Parathyroid adenoma (tissue), 2 donors: ENCODE data around the gene ZNF605.

Experiments
- H2AFZ ChIP-seq: fragments of 300-600 bp; sonication (generic); one replicate; pipeline ENCODE4 v1.7.0; 2017; ENCODE audit warnings: antibody characterized with exemption, mild to moderate bottlenecking
- H3K27ac ChIP-seq: fragments of 300-600 bp; sonication (generic); one replicate; pipeline ENCODE4 v1.7.0; 2017
- H3K27me3 ChIP-seq: fragments of 300-600 bp; sonication (generic); one replicate; pipeline ENCODE4 v1.7.0; 2017; ENCODE audit warnings: low read length; ENCODE audit not compliant: control insufficient read depth, insufficient read depth
- H3K36me3 ChIP-seq: fragments of 300-600 bp; sonication (generic); one replicate; pipeline ENCODE4 v1.7.0; 2017; ENCODE audit warnings: low read length; ENCODE audit not compliant: control insufficient read depth, insufficient read depth
- H3K4me1 ChIP-seq: fragments of 300-600 bp; sonication (generic); one replicate; pipeline ENCODE4 v1.7.0; 2017; ENCODE audit warnings: control low read depth
- H3K4me2 ChIP-seq: fragments of 300-600 bp; sonication (generic); one replicate; pipeline ENCODE4 v1.7.0; 2017; ENCODE audit warnings: low read length
- H3K4me3 ChIP-seq: fragments of 300-600 bp; sonication (generic); one replicate; pipeline ENCODE4 v1.7.0; 2017; ENCODE audit warnings: low read depth, low read length
- H3K79me2 ChIP-seq: fragments of 300-600 bp; sonication (generic); one replicate; pipeline ENCODE4 v1.7.0; 2017; ENCODE audit warnings: control low read depth
- H3K9ac ChIP-seq: fragments of 300-600 bp; sonication (generic); one replicate; pipeline ENCODE4 v1.7.0; 2017; ENCODE audit warnings: mild to moderate bottlenecking
- H3K9me3 ChIP-seq: fragments of 300-600 bp; sonication (generic); one replicate; pipeline ENCODE4 v1.7.0; 2017; ENCODE audit warnings: low read length; ENCODE audit not compliant: control insufficient read depth
- TF ChIP-seq, protein P1 (sequence below): fragments of 300-600 bp; sonication (generic); IDR thresholded peaks from one replicate; pipeline ENCODE4 v1.7.0; 2017; ENCODE audit warnings: antibody characterized with exemption, mild to moderate bottlenecking
- donor health status: primary hyperparathyroidism.

ZNF605 gene

DNA sequence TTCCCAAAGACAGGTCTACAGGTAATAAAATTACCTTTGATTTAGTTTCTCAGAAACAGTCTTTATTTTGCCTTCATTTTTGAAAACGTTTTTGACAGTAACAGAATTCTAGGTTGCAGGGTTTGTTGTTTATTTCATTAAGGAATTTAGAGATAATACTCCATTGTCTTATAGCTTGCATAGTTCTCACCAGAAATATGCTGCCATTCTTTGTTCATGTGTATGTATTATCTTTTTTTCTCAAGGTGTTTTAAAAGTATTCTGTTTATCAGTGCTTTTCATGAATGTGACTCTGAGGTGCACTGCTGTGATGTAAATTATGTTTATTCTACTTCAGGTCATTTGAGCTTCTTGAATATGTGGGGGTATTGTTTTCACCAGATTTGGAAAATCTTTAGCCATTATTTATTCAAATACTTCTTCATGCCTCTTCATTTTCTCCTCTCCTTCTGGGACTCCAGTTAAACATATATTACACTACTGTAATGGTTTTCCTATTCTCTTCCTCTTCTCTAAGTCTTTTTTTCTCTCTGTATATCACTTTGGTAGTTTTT is 32.7 kb downstream of the ZNF605 start:
- Histone ChIP-seq H3K4me1 (no peaks in the 10 kb centered on the region), H3K36me3 (peaks cover 11% of the 10 kb centered on the region)

DNA sequence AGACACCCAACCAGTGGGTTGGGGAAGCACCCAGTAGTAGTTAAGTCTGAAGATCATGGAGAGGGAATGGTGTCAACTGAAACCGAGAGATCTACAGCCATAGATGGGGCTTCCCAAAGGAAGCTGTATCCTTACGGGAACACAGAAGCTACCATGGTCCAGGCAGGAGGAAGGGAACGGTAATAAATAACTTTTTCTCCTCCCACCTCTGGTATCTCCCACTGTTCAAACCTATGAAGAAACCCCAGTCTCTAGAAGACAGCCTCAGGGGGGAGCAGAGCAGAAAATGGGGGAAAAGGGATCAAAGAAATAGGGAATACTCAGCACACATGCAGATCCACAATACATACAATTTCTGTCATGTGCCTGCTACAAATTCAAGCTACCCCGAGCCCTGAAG is 33.4 kb downstream of the ZNF605 start:
- H3K36me3 ChIP-seq = peaks cover 8% of the 10 kb centered on the region
- H3K4me2 ChIP-seq = no peak overlapping the region
- H3K79me2 ChIP-seq = no peaks in the 10 kb centered on the region
- H3K4me3 ChIP-seq = no peak overlapping the region
- no peaks in the 10 kb centered on the region for H3K4me1 ChIP-seq
- peaks cover 21% of the 10 kb centered on the region for H3K9me3 ChIP-seq
- TF ChIP-seq, protein P1, sequence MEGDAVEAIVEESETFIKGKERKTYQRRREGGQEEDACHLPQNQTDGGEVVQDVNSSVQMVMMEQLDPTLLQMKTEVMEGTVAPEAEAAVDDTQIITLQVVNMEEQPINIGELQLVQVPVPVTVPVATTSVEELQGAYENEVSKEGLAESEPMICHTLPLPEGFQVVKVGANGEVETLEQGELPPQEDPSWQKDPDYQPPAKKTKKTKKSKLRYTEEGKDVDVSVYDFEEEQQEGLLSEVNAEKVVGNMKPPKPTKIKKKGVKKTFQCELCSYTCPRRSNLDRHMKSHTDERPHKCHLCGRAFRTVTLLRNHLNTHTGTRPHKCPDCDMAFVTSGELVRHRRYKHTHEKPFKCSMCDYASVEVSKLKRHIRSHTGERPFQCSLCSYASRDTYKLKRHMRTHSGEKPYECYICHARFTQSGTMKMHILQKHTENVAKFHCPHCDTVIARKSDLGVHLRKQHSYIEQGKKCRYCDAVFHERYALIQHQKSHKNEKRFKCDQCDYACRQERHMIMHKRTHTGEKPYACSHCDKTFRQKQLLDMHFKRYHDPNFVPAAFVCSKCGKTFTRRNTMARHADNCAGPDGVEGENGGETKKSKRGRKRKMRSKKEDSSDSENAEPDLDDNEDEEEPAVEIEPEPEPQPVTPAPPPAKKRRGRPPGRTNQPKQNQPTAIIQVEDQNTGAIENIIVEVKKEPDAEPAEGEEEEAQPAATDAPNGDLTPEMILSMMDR = no peak
- H3K9ac ChIP-seq = no peak overlapping the region
- H3K27me3 ChIP-seq = no peaks in the 10 kb centered on the region
- no peak overlapping the region for H2AFZ ChIP-seq
- no peak overlapping the region for H3K27ac ChIP-seq

More for the DNA sequence above, 32.7 kb downstream of the ZNF605 start:
- no peaks in the 10 kb centered on the region for H3K27me3 ChIP-seq
- no peak overlapping the region for H2AFZ ChIP-seq
- no peak overlapping the region for H3K4me2 ChIP-seq
- H3K9ac ChIP-seq = no peak overlapping the region
- H3K79me2 ChIP-seq = no peaks in the 10 kb centered on the region
- TF ChIP-seq, protein P1 = no peak
- H3K27ac ChIP-seq = no peak overlapping the region
- H3K9me3 ChIP-seq = peaks cover 27% of the 10 kb centered on the region
- no peak overlapping the region for H3K4me3 ChIP-seq

DNA sequence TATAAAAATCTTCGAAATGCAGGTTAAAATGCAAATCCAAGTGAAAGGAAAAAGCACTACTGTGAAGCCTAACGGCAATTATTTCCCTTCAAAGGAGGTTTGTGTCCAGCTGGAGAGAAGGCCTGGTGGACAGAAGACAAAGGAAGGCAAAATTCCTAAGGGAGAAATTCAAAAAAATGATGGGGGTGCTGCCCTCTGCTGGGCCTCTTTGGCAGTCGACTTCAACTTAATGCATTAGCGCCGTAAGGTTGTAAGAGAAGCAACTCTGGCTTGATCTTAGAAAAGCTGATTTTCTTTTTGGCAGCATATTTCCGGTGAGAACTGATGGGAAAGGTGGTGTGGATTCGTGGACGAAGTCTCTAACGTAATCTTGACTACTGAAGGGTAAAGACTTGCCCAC is 34.4 kb downstream of the ZNF605 start:
- Histone ChIP-seq H3K79me2 (no peaks in the 10 kb centered on the region), H3K4me3 (no peak overlapping the region), H3K4me2 (no peak overlapping the region), H3K4me1 (no peaks in the 10 kb centered on the region), H3K36me3 (peaks cover 8% of the 10 kb centered on the region), H3K27ac (no peak overlapping the region), H3K9me3 (peaks cover 17% of the 10 kb centered on the region), H2AFZ (no peak overlapping the region), H3K27me3 (no peaks in the 10 kb centered on the region), H3K9ac (no peak overlapping the region)
- TF ChIP-seq, protein P1 = no peak

DNA sequence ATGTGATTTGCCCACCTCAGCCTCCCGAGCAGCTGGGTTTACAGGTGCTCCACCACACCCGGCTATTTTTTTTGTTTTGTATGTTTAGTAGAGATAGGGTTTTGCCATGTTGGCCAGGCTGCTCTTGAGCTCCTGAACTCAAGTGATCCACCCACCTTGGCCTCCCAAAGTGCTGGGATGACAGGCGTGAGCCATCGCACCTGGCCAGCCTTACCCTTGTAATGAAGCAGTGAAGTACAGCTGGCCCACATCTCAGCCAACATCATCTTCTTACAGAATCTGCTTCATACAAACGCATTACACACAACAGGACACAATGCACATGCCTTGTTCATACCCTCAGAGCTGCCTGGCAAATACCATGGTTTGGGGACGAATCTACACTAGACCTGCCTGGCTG is 37.4 kb downstream of the ZNF605 start:
- Histone ChIP-seq H2AFZ (no peak overlapping the region), H3K9me3 (peaks cover 7% of the 10 kb centered on the region), H3K79me2 (no peaks in the 10 kb centered on the region), H3K4me2 (no peak overlapping the region), H3K36me3 (no peaks in the 10 kb centered on the region), H3K4me3 (no peak overlapping the region), H3K9ac (no peak overlapping the region), H3K4me1 (no peaks in the 10 kb centered on the region), H3K27me3 (no peaks in the 10 kb centered on the region), H3K27ac (no peak overlapping the region)
- TF ChIP-seq, protein P1 = no peak

- Histone ChIP-seq H3K27me3 (no peaks in the 10 kb centered on the region), H3K27ac (peak overlapping the region; percentile 74), H3K9me3 (no peaks in the 10 kb centered on the region), H3K4me3 (peak overlapping the region; percentile 66), H3K4me1 (no peaks in the 10 kb centered on the region), H3K36me3 (no peaks in the 10 kb centered on the region), H3K79me2 (no peaks in the 10 kb centered on the region), H3K9ac (peak overlapping the region; percentile 8), H3K4me2 (peak overlapping the region; percentile 82), H2AFZ (peak overlapping the region; percentile 90)
- TF ChIP-seq, protein P1 = no peak
Observed at GRCh38 chr12:132909030-132909368, 47.1 kb downstream of the ZNF605 start.
